ENCODE data around the gene GALNT18. TPM values are rescaled to one million over a fixed set of nuclear protein-coding genes. Genes with fewer than 3 reads are reported as not detected.
A peak's percentile ranks its signal among the peaks of the same experiment; 100 is the strongest.
"Not testable (repeated sequence)": the region's sequence is repeated elsewhere in the genome, so short reads cannot be mapped to it uniquely, and the experiment has no call there.

The GALNT18 gene
- total RNA-seq, 1 donor from 2014 or later = 137 TPM

DNA sequence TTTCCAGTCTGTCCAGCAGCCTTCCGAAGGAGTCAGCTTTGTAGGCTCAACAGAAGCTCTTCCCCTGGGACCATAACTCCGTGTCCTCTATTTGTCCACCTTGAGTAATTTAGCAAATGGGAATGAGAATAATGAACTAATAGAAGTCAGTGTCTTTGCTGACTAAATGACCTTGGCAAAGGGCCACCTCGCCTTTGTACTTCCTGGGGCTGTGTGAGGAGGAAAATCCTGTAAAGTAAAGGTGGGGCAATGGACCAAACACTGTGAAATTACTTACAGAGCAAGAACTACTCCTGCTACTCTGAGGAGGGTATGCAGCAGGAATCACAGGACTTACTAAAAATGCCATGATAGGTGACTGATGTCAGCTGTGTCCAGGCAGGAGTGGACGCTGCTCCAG, 232.6 kb downstream of the GALNT18 start:
- no peak for DNase-seq (ENCODE audit: low spot score)

DNA sequence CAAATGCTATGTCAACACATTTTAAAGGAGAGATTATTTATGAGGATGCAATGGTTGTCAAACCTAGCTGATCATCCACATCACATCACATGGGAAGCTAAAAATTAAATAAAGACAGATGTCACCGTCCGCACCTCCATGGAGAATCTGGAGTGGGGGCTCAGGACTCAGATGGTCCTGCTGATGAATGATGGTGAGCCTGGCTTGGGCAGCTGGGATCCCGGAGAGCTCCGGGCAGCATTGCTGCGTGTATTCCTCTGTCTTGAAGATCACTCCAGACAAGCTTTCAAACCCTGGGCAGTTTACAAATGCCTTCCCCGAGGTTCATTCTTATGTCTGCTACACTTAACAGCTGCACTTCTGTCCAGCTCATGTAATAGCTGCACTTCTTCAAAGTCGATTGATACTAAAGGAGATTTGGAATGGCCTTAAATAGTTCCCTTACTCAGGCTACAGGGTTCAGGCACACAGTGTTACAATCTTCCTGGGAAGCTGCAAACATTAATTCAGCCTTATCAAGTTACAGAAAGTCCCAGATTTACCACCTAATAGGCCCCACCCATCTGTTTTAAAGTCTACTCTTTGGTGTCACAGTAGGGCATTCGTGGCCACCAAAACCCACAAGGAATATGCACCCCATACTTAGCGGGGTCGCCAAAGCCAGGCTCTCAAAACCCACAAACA, 234.0 kb downstream of the GALNT18 start:
- peak; percentile 33 for DNase-seq (ENCODE audit: low spot score)

DNA sequence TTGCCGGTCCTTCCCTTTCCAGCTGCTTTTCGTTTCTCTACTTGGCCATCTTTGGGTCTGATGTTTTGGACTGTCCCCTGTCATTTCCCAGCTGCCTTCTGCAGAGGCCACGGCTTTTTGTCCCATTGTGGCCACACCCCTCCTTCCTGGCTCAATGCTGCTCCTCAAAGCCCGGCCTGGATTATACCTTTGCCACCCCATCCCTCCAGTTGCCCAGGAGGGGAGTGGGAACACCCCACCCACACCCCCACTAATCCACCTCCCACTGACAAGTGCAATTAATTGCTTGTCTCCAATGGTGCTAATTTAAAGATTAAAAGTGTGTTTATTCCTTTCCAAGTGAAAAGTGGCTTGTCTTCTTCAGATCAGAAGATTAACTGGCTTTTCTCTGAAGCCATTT, 234.6 kb downstream of the GALNT18 start:
- no peak for DNase-seq (ENCODE audit: low spot score)

DNA sequence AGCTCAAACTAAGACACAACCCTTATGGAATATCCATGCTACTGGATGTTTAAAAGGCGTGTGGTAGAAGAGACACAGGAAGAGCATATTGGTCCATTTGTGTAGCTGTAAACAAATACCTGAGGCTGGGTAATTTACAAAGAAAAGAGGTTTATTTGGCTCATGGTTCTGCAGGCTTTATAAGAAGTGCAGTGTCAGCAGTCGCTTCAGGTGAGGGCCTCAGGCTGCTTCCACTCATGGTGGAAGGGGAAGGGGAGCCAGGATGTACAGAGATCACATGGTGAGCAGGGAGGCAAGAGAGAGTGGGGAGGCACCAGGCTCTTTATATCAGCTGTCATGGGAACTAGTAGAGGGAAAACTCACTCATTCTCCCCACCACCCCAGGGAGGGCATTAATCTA, 237.0 kb downstream of the GALNT18 start:
- no peak for DNase-seq (ENCODE audit: low spot score)

DNA sequence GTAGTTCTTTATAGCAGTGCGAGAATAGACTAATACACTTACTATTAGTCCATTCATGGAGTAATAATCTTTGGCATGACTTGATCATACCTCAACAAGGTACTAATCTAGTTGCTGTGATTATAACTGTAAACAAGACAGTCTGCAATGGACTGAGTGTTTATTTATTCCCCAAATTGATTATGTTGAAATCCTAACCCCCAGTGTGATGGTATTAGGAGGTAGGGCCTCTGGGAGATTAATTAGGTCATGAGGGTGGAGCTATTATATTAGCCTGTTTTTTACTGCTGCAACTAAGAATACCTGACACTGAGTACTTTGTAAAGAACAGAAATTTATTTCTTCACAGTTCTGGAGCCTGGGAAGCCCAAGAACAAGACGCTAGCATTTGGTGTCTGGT, 237.8 kb downstream of the GALNT18 start:
- DNase-seq (ENCODE audit: low spot score) = no peak

DNA sequence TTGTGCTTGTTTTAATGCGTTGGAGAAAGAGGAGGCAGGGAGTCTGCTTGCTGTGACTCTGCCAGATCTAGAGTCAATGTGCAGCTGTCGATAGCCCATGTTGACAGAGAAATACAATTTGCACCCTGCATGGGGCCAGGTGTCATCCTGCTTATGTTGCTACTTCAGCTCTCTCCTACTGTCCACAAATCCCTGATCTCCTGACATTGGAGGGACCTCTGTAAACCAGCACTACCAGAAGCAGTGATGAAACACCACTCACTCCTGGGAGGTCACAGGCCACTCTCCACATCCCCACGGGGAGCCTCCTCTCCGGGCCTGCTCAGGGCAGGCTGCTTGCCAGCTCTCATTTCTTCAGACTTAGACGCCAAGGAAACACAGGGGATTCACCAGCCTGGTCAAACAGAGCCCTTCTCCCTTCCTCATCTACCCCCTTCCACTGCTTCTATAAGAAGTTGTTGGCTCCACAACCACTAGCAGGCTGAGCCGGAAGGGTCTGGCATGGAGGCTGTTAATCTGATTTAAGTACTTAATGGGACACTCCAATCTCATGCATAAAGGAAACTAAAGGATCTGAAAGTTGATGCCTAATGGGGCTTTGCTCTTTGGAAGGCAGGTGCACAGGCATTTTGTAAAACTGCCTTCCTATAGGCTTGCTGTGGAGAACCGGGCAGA, 238.8 kb downstream of the GALNT18 start:
- no peak for DNase-seq (ENCODE audit: low spot score)

DNA sequence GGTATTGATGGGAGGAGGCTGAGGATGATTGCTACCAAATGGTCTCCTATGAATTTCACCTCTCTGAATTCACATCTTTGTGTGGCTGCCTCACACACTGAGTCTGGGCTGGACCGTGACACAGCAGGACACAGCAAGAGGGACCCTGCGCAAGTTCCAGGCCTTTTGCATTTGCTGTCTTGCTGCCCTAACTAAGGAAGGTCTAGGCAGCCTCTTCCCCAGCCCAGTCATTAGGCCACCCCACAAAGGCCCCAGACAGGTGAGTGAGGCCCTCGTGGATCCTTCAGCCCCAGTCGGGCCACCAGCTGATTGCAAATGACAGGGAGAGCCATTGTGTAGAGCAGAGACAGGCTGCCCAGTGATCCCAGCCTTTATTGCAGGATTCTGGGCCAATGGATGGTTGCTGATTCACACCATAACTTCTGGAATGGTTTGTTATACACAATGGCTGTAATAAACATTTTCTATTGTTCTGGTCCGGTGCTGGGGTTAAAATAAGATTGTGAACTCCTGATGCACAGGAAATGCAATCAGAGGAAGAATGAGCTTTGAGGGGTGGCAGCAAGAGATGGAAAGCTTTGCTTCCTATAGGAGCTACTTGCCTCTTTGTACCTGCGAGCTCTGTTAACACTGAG, 240.2 kb downstream of the GALNT18 start:
- no peak for DNase-seq (ENCODE audit: low spot score)

DNA sequence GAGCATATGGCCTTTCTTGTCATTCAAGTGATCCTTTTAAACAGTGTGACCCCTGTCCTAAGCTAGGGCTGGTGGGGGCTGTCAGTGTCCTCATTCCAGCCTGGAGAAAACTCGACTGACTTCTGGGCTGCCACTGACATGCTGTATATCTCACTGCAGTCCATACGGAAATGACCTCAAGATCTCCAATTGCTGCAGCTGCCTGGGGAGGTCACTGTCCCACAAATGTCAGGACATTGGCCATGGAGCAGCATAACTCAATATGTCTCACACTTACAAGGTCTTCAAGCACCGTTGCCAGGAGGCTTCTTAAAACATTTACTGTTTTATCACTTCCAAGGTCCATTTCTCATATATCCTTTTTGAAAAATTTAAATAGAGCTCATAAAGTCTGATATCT, 240.9 kb downstream of the GALNT18 start:
- DNase-seq (ENCODE audit: low spot score) = no peak

DNA sequence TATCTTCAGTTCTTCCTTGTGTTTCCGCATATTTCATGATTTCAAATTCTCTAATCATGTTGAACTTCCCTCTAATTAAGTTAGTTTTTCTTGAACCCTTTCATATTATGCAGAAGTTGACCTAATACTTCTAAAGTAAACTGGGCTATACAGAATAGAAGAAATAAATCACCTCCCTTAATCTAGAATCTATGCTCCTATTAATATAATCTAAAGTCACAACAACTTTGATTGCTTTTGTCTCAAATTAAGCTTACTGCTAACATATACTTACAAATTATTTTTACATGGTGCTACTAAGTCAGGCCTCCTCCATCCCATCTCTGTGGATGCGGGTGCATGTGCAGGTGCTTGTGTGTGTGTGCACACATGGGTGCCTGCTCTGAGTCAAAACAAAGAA, 241.5 kb downstream of the GALNT18 start:
- no peak for DNase-seq (ENCODE audit: low spot score)

DNA sequence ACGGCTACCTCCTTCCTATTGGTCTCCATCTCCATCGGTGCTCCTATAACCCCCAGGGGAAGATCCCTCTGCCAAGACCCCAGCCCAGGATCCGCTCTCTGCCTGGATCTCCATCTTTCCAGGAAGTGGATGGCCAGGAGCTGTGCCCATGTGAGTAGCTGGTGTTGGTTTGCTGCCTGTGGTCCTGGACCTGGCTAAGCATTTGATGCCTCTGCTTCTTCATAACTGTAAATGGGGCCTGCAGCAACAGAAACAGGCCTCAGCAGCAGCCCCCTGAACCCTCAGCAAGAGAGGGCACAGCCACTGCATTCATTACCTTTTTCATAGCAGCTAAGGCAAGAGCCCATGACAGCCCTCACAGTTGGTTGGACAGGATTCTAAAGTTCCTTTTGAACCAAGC, 242.1 kb downstream of the GALNT18 start:
- DNase-seq (ENCODE audit: low spot score) = no peak

DNA sequence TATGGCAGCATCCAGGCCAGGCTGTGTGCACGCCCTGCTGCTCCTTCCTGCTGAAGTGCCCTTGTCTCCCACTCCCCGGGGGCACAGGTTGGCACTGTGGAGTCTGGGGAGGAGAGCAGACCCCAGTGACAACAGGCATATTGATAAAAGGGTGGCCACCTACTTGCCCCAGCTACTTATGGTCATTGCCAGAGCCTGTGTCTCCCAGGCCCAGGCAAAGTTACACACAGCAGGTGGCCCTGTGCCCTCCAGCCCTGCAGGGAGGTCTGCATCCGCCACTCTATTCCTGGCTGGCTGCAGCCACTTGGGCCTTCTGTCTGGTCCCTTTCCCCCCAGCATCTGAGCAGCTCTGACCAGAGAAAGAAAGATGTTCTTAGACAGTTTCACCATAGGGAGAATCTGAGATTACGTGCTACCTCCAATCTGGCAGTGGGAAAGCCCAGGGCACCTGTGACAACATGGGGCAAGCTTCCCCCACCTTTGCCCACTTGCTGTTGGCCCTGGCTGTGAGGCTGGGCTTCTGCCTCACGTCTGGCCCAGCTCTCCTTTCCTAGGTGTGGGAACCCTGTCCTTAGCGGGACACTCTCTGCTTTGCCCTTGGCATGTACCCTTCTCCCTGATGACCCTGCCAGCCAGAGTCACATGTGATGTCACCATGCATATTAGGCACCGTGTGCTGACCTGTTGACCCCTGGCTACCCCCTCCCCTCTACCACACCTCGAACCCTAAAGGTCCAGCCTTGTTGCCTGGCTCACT, 243.4 kb downstream of the GALNT18 start:
- no peak for DNase-seq (ENCODE audit: low spot score)

DNA sequence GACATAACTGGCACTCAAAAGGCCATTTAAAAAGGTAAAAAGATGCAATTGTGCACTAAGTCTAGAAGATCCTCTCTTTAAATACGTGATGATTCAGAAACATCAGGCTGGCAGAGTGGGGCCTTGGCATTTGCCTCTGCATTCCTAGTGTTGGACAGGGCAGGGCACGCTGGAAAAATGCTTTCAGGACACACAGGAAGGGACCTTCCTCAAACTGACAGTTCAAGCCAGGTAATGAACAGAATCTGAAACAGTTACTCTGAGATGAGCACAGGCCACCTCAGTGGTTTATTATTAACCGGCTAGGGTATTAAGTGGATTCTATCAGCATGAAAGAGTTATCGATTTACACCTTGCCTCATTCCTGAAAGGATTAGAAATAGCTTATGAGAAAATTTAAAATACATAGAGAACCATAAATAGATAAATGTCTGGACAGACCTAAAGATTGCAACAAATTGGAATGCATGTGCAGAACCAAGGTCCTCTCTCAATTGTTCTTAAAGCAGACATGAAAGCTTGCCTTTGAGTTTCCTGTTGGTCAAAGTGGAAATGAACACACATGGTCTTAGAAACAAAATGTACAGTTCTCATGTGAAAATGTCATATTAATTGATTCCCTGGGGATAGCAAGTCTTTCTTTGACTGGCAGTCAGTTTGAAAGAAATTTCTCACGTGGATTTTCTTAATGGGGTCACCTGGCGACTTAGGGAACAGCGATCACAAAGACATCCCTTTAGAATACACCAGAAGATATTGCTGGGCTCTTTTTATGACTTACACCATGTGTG, 247.3 kb downstream of the GALNT18 start:
- no peak for DNase-seq (ENCODE audit: low spot score)

DNA sequence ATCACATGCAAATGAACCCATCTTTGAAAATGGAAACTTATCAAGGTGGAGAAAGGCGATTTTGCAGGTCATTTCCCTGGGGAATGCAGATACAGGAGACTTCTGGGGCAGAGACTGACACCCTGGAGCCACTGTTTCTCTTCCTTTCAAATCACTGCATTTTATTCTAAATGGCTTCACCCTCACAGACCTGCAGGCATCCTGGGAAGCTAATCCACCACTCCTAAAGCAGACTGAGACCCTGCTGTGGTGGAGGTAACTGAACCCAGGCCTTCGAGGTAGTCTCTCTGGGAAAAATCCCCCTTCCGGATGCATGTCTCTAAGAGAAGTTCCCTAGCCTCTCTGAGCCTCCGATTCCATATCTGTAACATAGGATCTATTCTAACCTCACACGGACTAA, 247.9 kb downstream of the GALNT18 start:
- no peak for DNase-seq (ENCODE audit: low spot score)

DNA sequence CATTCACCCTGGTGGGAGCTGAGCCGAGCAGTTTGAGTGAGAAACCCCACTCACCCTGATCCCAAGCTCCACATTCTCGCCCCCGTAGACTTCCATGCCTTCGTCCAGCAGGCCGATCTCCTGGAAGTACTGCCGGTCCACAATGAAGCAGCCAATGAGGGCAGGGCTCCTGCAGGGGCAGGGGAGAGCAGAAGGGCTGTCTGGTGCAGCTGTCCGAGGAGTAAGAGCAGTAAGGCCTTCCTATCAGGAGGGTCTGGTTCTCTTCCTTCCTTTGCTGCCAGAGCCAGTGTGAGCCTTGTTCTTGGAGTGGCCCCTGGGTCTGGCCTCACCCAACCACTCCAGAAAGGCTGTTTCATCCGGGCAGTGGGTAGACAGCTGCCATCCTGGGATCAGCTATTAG, 249.3 kb downstream of the GALNT18 start:
- DNase-seq (ENCODE audit: low spot score) = no peak

DNA sequence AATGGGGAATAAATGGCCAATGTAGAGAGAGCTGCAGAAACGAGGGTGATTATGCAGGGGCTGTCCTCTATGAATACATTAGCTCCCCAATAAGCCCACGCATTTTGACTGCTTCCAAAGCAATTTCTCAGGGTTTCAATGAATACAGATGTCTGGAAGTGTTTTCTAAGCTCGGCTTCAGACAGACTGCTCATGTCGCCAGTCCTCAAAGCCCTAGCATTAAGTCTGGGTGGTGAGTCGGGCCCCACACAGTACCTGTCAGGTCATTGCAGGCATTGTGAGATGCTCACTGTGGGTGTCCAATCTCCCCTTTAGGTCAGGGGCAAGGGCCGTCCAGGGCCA, 250.9 kb downstream of the GALNT18 start:
- DNase-seq (ENCODE audit: low spot score) = no peak

DNA sequence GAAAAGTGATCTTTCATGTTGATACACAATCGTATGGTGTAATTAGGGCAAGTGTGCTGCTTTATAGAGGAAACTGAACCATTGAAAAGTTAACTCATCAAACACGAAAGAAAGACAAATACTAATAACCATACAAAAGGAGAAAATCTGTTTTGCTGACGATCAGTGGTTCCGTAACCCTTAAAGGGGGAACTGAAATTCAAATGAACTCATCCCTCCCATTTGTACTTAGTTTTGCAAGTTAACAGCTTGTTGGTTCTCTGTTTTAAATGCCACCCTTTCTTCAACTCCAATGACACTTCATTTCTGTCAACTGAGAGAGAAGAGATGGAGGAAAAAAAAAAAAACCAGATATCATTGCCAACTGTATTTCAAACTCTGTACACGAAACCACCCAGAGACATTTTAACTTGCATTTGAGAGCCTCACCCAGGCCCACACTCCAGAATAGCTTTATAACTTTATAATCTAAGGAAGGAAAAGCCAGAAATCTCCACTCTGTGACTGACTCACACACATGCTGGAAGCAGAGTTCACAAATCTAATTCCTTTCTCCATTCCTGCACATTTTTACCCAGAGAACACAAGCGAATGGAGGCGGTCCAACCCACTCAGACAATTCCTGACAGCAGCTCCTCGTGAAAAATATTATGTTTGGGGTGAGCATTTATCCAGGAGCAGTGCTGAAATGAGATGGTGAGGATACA, 251.4 kb downstream of the GALNT18 start:
- peak; percentile 94 for DNase-seq (ENCODE audit: low spot score)

DNA sequence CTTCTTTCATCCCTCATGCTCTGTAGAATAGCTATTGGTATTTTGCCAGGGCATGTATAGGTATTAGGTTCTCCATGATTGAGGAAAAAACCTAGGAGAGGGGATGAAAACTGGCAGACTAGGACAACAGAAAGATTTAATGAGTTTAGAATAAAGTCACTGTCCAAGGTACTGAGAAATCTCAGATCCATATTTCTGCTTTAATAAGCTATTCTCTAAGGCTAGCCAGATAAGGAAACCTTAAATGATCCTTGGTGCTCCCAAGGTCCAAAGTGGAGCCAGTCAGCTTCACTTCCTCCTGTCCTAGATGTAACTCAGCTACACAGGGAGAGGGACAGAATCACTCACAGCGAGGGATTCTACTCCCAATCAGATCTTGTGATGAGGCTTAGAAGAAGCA, 255.0 kb downstream of the GALNT18 start:
- peak; percentile 22 for DNase-seq (ENCODE audit: low spot score)

DNA sequence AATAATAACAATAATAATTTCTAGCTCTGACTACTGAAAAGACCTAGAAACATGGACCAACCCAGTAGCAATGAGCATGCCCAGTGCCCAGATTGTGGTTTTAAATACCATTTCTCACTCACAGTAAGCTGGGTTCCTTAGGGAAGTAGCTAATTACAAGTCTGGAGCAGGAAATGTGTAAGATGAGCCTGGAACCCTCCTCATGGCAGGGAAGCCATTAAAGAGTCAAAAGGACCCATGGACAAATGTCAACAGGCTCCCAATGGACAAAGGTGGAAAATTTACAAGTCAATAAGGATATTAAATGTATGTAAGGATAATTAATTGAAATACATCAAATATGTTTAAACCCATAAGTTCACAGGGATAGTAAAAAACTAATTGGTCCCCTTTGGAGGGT, 258.1 kb downstream of the GALNT18 start:
- no peak for DNase-seq (ENCODE audit: low spot score)

DNA sequence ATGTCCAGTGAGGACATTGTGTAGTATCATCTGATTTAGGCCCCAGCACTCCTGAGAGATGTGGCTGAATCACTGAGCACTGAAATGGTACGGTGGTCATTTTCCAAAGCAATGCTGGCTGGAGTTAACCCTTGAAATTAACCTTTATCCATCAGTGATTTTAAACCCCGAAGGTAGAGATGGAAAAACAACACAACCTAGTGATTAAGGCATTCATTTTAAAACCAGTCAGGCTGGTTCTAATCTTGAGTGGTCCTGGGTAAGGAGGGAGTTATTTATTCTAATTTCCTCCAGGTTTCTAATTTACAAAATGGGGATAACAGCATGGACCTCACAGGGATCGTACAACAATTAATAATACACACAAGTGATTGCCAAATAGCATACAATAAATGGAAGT, 262.2 kb downstream of the GALNT18 start:
- no peak for DNase-seq (ENCODE audit: low spot score)

DNA sequence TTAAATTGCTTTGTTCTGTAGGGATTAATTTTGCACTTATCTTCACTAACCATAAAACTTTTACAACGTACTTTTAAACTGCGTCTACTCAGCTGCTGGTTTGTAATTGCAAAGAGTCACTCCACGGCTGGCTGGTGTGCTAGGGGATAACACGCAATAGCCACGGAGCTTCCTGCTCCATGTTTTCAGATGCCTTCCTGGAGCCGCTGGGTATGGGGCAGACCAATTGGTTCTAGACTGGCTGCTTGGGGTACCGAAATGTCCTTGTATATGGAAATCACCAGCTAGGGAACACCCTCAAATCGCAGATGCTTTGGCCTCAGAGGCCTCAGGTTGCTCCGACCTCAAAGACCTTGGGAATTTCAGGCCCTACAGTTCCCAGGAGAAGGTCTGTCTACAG, 265.0 kb downstream of the GALNT18 start:
- no peak for DNase-seq (ENCODE audit: low spot score)

DNA sequence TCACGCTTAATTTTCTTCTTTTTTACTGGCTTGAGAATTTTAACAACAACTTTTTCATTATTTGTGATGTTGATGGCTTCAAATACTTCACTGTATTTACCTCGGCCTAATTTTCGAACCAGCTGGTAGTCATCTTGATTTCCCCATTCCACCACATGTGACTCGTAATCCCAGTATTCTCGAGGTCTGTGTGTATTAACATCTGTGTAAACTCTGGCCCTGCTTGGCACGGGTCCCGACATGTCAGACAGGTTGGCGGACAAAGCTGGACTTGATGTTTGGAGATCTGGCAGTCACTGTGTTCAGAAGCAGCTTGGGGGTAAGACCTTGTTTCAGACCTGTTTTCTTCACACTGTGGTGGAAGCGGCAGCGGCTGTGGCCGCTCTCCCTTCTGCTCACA, 268.9 kb downstream of the GALNT18 start, which contains the start of gene CSNK2A3:
TSS of gene CSNK2A3 (minus strand) at position 373 of the 400 bp plus-strand sequence. CDS start at position 242, 131 bp downstream.
- DNase-seq (ENCODE audit: low spot score) = not testable (repeated sequence)

Data from umbilical cord (tissue), 2 donors.